NCI-H128 (cell line): ENCODE data around the gene RBMS1.

Experiments used
- DNase-seq: peaks from one replicate; lab custom pipeline; 2025; ENCODE audit not compliant: unreplicated experiment; lab: John Stamatoyannopoulos, UW

The RBMS1 gene

GRCh38 chr2:160493227-160494028 lies at the start of gene RBMS1:
Gene RBMS1 (minus strand): TSS chr2:160493807. CDS start chr2:160493363, 444 bp downstream.
- peak; percentile 24 for DNase-seq

- no peak for DNase-seq
Observed at GRCh38 chr2:160541745-160542144, 48.1 kb upstream of the RBMS1 start.

- DNase-seq, result no peak
Observed at GRCh38 chr2:160538559-160539355, 45.1 kb upstream of the RBMS1 start.

GRCh38 chr2:160538115-160538514 lies 44.5 kb upstream of the RBMS1 start:
- DNase-seq, result no peak

GRCh38 chr2:160534996-160535395 lies 41.4 kb upstream of the RBMS1 start:
- no peak for DNase-seq

GRCh38 chr2:160534249-160534648 lies 40.6 kb upstream of the RBMS1 start:
- no peak for DNase-seq

- DNase-seq, result no peak
Observed at GRCh38 chr2:160533482-160533881, 39.9 kb upstream of the RBMS1 start.

- DNase-seq, result no peak
Observed at GRCh38 chr2:160532388-160532787, 38.8 kb upstream of the RBMS1 start.

- DNase-seq, result no peak
Observed at GRCh38 chr2:160522951-160523710, 29.5 kb upstream of the RBMS1 start.

- DNase-seq, result no peak
Observed at GRCh38 chr2:160517731-160518130, 24.1 kb upstream of the RBMS1 start.

GRCh38 chr2:160516547-160517365 lies 23.1 kb upstream of the RBMS1 start:
- no peak for DNase-seq

- DNase-seq, result no peak
Observed at GRCh38 chr2:160515120-160515519, 21.5 kb upstream of the RBMS1 start.

GRCh38 chr2:160513120-160513519 lies 19.5 kb upstream of the RBMS1 start:
- no peak for DNase-seq

- DNase-seq, result no peak
Observed at GRCh38 chr2:160512491-160512890, 18.9 kb upstream of the RBMS1 start.

GRCh38 chr2:160510617-160511016 lies 17.0 kb upstream of the RBMS1 start:
- DNase-seq, result no peak

GRCh38 chr2:160509016-160509415 lies 15.4 kb upstream of the RBMS1 start:
- DNase-seq, result no peak

- DNase-seq, result no peak
Observed at GRCh38 chr2:160507464-160507863, 13.9 kb upstream of the RBMS1 start.

GRCh38 chr2:160507046-160507407 lies 13.4 kb upstream of the RBMS1 start:
- no peak for DNase-seq

GRCh38 chr2:160506371-160507045 lies 12.9 kb upstream of the RBMS1 start:
- no peak for DNase-seq

- DNase-seq, result no peak
Observed at GRCh38 chr2:160505256-160505655, 11.6 kb upstream of the RBMS1 start.
